GM19035 (cell line): ENCODE results near the gene ZCCHC14.

ENCODE experiments used
- ATAC-seq: cut with Tn5 transposase; IDR thresholded peaks from one replicate; pipeline ENCODE4 v1.9.1; 2021; ENCODE audit not compliant: unreplicated experiment

ZCCHC14 gene

DNA sequence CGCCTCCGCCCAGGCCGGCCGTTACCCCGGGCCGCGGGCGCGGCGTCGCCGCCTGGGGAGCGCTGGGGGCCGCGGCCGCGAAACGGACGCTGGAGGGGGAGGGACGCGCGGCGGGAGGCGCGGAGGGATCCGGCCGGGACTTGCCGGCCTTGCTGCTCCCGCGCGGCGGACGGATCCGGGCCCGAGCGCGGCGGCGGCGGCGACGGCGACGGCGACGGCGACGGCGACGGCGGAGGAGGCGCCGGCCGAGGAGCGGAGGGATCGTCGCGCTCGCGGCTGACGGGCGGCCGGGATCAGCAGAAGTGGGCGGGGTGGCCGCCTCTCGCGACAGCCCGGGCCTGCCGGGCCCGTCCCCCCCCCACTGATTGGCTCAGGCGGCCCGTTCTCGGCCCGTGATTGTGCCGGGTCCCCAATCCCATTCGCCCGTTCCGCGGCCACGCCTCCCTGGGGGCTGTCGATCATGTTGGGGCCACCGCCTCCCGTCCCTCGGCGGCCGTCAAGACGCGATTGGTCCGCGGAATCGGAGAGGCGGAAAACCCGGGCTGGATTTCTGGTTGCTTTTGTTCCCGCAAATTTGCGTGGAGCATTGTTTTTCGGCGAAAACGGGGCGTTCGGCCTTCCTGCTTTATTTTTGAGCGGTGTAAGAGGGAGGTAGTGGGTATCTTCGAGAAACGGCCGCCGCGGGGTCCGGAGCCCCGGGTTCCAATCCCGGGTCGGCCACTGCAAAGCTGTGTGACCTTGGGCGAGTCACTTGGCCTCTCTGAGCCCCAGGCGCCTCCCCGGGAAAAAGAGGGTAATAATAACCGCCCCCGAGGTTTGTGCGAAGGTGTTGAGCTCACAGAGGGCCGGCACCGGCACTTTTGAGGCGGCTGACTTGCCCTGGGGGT lies at the start of gene ZCCHC14:
Gene ZCCHC14, minus strand, starts transcription at position 304 of the 887 bp plus-strand sequence. CDS start 786 bp downstream, outside the sequence.
- peak; percentile 74 for ATAC-seq

DNA sequence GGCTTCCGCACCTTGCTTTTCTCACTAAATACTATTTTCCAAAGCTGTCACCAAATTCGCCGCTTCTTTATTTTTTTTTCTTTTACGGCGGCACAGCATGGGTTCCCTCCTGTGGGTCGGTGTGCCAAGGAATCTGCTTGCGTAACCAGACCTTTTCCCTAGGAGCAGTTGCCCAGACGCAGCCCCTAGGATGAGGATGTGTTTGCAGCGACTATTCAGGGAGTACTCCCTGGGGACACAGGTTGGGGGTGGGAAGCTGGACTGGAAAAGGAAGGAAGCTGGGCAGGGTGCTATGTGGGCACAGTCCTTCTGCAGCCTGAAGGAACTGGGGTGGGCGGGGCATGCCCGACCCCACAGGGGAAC lies 49.0 kb upstream of the ZCCHC14 start:
- no peak for ATAC-seq

- no peak for ATAC-seq
Observed at GRCh38 chr16:87541147-87541871, 48.5 kb upstream of the ZCCHC14 start.

DNA sequence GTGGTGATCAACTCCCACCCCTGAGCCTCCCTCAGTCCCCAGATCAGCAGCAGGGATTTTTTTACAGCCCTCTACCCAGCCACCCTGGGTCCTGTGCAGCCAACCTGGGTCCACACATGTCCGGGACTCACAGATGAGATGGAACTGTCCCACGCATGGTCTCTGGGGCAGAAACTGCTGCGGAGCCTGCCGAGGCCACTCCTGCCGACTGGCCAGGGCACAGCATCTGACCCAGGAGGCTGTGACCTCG lies 48.0 kb upstream of the ZCCHC14 start:
- no peak for ATAC-seq

DNA sequence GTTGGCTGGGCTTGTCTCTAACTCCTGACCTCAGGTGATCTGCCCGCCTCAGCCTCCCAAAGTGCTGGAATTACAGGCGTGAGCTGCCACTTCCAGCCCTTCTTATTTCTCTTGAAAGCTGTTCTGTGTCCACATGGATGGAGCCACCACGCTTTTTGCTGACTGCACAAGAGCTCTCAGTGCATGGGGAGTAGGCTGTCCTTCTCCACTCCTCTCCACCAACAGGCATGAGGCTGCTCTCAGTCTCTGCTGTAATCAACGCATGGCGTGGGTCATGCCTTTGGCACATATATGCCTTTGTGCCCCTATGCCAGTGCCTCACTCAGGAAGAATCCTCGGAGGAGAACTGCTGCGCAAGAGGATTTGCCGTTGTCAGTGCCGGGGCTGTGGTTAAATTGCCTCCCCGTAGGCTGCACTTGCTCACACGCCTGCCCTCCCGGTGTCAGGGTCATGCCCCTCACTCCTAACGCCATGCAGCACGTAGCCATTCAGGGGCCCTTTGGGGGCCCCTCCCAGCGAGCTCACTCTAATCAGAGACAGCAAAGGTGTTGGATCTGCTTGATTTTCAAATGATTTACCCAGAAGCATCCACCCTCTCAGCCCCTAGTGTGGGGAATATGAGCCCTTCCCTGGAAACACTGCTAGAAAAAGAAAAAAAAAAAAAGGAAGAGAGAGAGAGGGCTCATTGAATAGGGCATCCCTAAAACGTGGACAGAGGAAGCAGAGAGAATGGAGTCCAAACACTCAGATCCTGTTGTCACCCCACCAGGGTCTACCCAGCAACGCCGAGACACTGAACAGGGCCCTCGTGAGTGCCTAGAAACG lies 47.5 kb upstream of the ZCCHC14 start:
- ATAC-seq = no peak

GRCh38 chr16:87539113-87539512 lies 46.3 kb upstream of the ZCCHC14 start:
- ATAC-seq = no peak

GRCh38 chr16:87538594-87538993 lies 45.8 kb upstream of the ZCCHC14 start:
- ATAC-seq = no peak

DNA sequence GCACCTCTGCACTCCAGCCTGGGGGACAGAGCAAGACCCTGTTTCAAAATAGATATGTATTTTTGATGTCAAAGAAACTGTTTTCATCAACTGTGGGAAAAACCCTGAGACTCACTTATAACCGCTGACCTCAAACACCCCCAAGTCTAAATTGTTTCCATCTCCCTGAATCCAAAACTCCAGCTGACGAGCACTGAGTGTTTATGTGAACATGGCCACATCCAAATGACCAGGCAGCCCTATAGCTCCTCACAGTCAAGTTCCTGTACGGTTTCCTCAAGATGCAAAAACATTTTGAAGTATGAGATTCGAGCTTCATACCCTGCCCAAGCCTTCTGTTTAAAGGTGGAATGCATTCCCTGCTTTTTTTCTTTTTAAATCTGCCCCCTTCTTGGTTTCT lies 45.3 kb upstream of the ZCCHC14 start:
- no peak for ATAC-seq

DNA sequence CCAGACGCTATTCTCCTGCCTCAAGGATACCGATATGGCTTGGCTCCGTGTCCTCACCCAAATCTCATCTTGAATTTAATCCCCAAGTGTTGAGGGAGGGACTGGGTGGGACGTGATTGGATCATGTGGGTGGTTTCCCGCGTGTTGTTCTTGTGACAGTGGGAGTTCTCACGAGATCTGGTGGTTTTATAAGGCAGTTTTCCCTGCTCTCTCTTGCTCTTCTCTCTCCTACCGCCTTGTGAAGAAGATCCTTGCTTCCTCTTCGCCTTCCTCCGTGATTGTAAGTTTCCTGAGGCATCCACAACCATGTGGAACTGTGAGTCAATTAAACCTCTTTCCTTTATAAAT lies 43.9 kb upstream of the ZCCHC14 start:
- ATAC-seq = no peak

- no peak for ATAC-seq
Observed at GRCh38 chr16:87535855-87536794, 43.3 kb upstream of the ZCCHC14 start.

DNA sequence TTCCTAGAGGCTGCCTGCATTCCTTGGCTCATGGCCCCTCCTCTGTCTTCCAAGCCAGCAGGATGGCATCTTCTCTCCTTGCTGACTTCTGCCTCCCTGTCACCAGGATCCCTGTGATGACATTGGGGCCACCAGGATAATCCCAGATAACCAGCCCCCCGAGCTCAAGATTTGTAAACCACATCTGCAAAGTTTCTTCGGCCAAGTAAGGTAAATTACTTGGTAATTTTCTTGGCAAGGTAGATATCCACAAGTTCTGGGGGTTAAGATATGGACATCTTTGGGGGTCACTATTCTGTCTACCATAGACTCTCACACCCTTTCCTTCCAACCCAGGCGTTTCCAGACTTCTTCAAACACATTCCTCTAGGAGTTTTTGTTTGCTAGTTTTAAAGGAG lies 42.6 kb upstream of the ZCCHC14 start:
- ATAC-seq = no peak

GRCh38 chr16:87534751-87535150 lies 41.9 kb upstream of the ZCCHC14 start:
- ATAC-seq = no peak

DNA sequence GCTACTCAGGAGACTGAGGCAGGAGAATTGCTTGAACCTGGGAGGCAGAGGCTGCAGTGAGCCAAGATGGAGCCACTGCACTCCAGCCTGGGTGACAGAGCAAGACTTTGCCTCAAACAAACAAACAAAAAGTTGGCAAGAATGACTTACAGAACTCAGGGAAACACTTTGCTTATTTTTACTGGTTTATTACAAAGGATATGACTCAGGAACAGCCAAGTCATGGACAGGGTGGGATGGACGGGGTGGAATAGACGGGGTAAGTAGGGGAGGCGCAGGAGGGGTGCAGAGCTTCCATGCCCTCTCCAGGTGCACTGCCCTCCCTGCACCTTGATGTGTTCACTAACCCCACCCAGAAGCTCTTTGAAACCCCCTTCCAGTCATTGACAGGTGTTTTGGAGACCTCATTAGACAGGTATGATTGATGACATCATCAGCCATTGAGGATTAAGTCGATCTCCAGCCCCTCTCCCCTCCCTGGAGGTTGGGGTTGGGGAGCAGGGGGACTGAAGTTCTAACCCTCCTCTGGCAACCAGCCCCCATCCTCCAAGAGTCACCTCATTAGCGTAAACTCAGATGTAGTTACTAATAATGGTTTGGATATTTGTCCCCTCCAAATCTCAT lies 41.3 kb upstream of the ZCCHC14 start:
- no peak for ATAC-seq

- ATAC-seq = no peak
Observed at GRCh38 chr16:87533061-87533460, 40.2 kb upstream of the ZCCHC14 start.

- ATAC-seq = no peak
Observed at GRCh38 chr16:87531418-87531817, 38.6 kb upstream of the ZCCHC14 start.

DNA sequence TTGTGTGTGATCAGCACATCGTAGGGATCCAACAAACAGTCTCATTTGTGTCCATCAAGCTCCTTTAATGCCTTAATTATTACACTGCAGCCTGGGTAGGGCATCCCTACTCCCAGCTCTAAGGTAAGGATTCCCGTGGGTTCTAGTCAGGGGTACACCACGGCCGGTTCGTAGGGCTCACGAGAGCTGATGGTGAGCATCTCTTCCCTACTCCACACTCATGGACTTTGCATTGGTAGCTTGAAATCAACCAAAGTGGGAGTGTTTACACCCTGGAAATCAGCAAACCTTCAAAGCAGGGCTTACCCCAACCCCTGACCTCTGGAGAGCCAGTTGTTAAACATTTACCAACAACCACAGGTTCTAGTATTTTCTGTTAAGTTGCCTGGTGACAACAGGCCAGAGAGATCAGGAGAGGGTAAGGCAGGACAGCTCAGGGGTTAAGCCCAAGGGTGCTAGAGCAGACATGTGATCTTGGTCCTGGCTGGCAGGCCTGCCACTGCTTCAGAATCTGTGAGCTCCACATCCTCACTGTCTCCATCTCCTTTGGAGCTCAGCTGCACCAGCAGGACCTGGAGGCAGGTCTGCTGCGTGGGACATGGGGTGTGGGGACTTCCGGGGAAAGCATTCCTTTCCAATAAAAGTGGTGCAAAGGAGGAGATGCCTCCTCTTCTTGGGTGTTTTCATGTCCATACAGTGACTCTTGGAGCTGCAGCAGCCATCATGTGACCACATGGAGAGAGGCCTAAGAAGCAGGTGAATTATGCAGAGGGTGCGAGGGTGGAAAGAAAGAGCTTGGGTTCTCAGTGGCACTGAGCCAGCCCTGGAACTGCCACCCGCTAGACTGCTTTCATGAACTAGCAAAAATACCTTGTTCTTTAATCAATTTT lies 36.1 kb upstream of the ZCCHC14 start:
- no peak for ATAC-seq

DNA sequence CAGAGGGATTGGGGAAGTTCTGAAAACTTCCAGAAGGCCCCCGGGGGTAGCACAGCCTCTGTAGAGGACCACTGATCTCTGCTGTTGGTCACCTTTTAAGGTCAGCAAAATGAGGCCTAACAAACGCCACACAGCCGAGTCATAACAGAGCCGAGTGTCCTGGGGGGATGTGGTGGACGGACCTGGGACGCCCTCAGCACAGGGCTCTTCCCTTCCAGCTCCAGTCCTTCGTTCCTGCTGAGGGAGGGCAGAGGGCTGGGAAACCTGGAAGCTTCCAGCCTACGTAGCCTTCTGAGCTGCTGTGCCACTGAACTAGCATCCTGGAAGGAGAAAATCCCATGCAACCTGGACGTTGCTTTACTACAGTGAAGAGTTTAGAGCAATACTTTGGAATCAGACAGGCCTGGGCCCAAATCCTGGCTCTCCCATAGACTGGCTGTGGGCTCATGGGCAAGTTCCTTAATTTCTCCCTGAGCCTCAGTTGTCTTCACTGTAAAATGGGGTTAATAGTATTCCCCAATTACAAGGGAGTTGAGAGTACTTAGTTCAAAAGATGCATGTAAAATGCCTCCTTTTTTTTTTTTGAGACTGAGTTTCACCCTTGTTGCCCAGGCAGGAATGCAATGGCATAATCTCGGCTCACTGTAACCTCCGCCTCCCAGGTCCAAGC lies 34.4 kb upstream of the ZCCHC14 start:
- no peak for ATAC-seq

DNA sequence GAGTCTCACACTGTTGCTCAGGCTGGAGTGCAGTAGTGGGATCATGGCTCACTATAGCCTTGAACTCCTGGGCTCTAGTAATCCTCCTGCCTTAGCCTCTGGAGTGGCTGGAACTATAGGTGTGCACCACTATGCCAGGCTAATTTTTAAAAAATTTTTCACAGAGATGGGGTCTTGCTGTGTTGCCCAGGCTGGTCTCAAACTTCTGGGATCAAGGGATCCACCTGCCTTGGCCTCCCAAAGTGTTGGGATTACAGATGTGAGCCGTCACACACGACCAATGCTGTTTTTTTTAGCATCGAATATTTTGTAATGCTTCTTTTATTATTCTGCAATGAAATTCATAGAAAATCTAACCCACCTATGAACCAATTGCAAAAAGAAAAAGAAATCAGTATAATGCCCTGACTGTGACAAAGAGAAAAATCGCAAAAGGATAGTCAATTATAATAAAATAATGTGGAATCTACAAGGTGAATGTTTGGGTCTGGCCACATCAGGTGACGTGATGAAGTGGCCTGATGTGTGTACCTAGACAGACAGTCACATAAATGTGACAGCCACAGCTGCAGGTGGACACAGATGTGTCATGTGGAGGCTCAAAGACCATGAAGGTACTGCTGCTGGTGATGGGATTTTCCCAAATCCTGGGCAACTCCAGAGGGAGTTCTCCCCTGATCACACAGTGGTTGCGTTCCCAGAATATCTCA lies 33.6 kb upstream of the ZCCHC14 start:
- ATAC-seq = no peak
